A549 treated with AZD9567 at 1 μM for 4 hours (cell line): ENCODE results near the gene SCN5A. TPM values are rescaled to one million over a fixed set of nuclear protein-coding genes. Genes with fewer than 3 reads are reported as not detected.

Source experiments
- total RNA-seq: library from RNA; stranded (reverse); fragments of 200-300 nt; extraction: Qiagen RNA extraction; gene quantifications from 5 replicates; pipeline ENCODE4 v1.2.3, GENCODE V29; 2022; ENCODE audit not compliant: insufficient read depth

SCN5A gene
- total RNA-seq, result 0.50 to 1.5 TPM (median 0.92 TPM) in 4 of 5 replicates, not detected in the other

GRCh38 chr3:38649500-38650247 lies at the start of gene SCN5A:
Gene SCN5A (minus strand): TSS chr3:38649687. CDS start chr3:38633307, 16,380 bp downstream.

Other genes starting within 250 kb of the SCN5A start
- 0.99 to 2.7 TPM (median 2.2 TPM) in 5 replicates for gene ACVR2B, start 195.8 kb downstream of the SCN5A start, total RNA-seq
- 7.6 to 18.4 TPM (median 12.8 TPM) in 5 replicates for gene EXOG, start 153.3 kb downstream of the SCN5A start, total RNA-seq
- gene SCN10A, start 166.5 kb upstream of the SCN5A start, total RNA-seq, result 0.01 TPM in 1 of 5 replicates, not detected in the others